H1 (cell line): ENCODE measurements around the gene PHACTR1.

ENCODE experiments used
- CTCF ChIP-seq, 3 experiments: IDR thresholded peaks; 1 replicate in 2 of 3; 2 replicates in 1 of 3; pipeline versions ENCODE4 v1.5.1 to v1.6.1; 2011; ENCODE audit warnings: low read length in 3 of 3, mild to moderate bottlenecking in 3 of 3, inconsistent platforms in 2 of 3, low read depth in 1 of 3, moderate library complexity in 1 of 3; ENCODE audit not compliant: insufficient read depth in 1 of 3; ENCODE audit errors: control extremely low read depth in 1 of 3
- GTF2F1 ChIP-seq: IDR thresholded peaks from 2 replicates; pipeline ENCODE4 v1.6.1; 2012; ENCODE audit warnings: low read depth, low read length, improper control_type of control experiment, borderline replicate concordance
- POLR2AphosphoS5 ChIP-seq: IDR thresholded peaks from 2 replicates; pipeline ENCODE4 v1.6.1; 2011; ENCODE audit warnings: low read depth, low read length
- SP4 ChIP-seq: IDR thresholded peaks from 2 replicates; pipeline ENCODE4 v1.6.1; 2012; ENCODE audit warnings: low read length, inconsistent platforms

DNA sequence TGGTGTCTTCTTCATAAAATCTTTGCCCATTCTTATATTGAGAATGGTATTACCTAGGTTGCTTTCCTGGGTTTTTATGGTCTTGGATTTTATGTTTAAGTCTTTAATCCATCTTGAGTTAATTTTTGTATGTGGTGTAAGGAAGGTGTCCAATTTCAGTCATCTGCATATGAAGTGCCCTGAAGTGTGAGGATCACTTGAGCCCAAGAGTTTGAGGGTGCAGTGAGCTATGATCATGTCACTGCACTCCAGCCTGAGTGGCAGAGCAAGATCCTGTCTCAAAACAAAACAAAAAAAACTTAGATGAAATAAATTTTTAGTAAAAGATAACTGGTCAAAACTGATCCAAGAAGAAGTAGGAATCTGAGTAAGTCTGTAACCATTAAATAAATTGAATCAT lies 396.4 kb downstream of the PHACTR1 start:
- TF ChIP-seq CTCF (IDR thresholded peaks at IDR 0.05; ENCODE audit: control extremely low read depth in 1 of 3, insufficient read depth in 1 of 3, low read depth in 1 of 3, low read length in 3 of 3), result no peak
- TF ChIP-seq POLR2AphosphoS5, result no peak
- no peak for TF ChIP-seq GTF2F1
- TF ChIP-seq SP4, result no peak
